ENCODE results near the gene CASD1.

The CASD1 gene
- total RNA-seq, result 2.7 to 33.4 (median 16.0) reads per million in 18 experiments

DNA sequence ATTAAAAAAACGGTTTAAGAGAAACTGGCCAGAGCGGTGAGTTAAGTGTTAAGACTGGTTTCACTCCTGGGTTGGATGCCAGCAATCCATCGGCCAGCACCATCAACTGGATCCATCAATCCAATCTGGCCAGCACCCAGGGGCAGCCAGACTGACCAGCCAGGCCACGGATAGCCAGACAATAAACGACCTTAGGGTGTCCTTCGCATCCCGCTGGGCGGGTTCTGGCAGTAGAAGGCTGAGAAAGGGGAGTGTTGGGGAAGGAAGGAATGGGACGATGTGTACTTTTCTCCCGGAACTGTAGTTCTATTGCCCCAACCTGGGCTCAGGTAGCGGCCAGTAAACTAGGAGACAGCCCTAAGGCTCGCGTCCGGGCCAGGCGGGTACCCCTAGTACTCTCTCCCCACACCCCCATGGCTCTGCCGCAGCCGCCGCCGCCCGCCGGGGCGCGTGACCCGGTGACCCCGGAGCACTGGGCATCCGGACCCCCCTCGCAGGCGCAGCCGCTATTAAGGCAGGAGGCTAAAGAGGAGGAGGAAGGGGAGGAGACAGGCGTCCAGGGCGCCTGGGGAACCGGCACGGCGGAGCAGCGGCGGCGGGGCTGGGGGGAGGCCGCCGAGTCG, at the start of gene CASD1:
CASD1 (plus strand) TSS at position 546 of the 623 bp plus-strand sequence. CDS start 276 bp downstream, outside the sequence.
- peak in 1 of 2 donors; percentile 16 for DNase-seq

DNA sequence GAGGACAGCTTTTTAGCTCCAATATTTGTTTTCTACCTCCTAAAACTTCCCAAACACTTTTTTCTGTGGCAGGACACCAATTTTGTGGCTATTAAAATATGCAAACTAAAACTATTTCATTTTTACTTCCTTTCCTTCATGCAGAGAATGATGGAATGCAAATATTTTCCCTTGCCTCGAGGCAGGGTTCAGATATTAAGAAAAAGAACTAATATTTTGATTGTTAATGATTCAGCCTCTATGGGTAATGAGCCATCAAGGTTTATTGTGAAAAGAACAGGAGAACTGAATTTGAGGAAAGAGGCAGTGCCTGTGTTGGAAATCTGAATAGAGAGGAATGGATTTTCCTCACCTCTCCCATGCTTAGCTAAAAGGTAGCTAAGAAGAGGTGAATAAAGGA, 43.1 kb upstream of the CASD1 start:
- DNase-seq, result no peak

DNA sequence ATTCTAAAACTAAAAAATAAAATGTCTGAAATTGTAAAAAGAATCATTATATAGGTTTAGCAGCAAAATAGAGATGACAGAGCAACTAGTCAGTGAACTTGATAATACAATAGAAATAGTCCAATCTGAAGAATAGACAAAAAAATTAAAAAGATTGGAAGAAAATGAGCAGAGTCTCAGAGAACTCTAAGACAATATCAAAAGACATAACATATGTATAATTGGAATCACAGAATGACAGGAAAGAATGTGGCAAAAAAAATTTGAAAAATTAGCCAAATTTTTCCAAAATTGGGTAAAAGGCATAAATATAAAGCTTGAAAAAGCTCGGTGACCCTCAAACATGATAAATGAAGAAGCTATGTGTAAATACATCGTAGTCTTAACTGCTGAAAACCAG, 38.0 kb upstream of the CASD1 start:
- no peak for DNase-seq

DNA sequence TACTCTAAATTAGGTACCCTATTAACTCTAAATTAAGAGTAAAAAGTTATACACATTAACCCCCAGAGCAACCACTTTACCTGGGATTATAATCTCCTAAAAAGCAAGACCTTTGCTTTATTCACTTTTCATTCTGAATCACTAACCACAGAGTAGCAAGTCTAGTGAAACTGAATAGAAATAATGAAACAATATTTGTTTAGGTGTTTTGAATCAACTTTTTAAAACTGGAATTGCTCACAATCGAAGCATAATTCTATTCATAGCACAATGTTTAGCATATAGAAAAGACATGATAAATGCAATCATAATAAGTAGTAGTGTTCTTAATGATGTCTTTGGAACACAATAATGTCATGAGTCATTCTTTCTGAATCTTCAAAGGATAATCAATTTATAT, 37.0 kb upstream of the CASD1 start:
- DNase-seq, result no peak

DNA sequence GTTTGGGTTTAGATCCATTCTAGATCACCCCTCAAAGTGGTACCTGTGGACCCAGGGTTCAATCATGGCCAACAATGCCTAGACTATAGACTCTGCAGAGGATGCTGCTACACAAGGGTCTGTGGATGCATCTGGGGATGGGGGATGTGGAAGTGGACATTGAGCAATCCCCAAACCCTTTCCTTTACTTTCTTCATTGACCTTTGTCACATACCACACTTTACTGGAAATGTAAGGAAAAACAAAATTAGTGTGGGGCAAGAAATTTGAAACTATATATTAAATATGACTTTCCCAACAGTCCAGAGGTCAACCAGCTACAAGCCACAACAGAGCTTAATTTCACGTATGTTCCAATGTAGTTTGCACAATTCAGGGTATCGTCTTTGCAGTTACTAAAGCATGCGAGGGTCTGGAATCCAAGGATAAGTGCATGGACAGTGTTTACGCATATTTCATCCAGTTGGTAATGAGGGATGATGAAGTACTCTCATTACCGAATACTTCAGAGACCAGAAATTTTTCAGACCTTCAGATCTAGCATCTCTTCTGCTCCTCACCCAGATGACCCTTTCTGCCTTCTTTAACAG, 33.3 kb upstream of the CASD1 start:
- DNase-seq, result no peak

DNA sequence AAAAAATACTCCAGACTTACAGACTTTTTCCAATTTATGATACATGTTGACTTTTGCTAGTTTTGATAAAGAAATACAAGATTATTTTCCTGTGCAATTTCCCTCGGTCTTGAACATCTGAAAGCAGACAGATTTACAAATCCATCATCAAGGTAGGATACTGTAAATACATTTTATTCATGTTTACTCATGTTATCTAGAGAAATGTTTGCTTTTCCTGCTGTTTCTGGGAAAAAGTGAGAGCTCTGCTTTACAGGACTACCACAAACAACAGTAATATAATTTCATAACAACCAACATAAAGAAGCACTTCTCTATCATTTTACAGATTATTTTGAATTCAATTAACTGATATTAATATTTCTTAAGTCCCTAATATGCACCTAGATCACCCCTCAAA, 31.7 kb upstream of the CASD1 start:
- no peak for DNase-seq

DNA sequence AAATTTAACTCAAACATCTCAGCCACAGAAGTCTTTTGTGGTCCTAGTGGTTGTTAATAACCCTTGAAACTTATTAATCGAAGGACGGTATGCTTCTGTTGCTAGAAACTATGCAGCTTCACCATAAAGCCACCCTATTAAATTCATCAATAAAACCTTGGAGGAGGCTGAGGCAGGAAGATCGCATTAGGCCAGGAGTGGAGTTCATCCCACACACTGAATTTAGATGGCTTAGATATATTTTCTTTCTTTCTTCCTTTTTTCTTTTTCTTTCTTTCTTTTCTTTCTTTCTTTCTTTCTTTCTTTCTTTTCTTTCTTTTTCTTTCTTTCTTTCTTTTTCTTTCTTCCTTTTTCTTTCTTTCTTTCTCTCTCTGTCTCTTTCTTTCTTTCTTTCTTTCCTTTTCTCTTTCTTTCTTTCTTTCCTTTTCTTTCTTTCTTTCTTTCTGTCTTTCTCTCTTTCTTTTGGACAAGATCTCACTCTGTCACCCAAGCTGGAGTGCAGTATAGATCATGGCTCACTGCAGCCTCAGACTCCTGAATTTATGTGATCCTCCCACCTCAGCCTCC, 30.9 kb upstream of the CASD1 start:
- no peak for DNase-seq

DNA sequence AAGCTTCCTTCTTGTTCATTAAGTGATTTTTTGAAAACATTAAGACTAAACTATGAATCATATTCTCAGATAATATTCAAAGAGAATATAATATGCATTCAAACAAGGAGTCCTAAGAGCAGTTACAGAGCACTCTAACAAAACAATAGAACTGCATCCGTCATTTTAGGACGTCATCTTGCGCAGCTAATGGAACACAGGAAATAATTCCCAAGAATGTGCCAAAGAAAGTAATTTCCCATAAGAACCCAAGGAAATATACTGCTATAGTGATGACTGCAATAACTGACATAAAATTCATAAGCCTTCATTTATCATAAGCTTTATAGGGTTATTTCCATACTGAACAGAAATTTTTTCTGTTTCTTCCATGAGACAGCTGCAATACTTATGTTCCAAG, 28.3 kb upstream of the CASD1 start:
- no peak for DNase-seq

DNA sequence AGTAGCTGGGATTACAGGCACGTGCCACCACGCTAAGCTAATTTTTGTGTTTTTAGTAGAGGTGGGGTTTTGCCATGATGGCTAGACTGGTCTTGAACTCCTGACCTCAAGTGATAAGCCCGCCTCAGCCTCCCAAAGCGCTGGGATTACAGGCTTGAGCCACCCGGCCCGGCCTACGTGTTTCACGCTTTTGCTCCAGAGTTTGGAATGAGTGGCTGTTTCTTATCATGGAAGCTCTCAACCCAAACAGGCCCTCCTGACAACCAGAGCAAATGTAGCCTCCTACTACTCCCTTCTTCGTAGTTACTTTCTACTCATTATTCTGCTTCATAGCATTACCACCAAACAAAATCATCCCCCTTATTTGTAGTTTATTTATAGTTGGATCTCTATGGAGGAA, 26.8 kb upstream of the CASD1 start:
- DNase-seq, result no peak

DNA sequence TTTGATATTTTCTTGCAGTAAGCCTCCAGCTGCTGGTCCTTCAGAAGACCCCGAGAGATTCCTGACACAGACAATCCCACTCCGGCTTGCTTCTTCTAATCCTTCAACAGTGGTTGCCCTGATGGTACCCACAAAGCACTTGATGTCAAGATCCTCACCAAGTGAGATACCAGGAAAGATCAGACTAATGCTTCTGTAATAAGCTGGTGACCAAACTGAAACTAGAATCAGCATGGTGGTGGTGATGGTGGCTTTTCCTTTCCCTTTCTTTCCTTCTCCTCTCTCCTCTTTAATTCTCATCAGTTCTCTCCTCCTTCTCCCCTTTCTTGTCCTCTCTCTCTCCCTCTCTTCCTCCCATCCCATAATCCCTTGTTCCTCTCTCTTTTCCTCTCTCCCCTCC, 25.8 kb upstream of the CASD1 start:
- DNase-seq, result no peak

DNA sequence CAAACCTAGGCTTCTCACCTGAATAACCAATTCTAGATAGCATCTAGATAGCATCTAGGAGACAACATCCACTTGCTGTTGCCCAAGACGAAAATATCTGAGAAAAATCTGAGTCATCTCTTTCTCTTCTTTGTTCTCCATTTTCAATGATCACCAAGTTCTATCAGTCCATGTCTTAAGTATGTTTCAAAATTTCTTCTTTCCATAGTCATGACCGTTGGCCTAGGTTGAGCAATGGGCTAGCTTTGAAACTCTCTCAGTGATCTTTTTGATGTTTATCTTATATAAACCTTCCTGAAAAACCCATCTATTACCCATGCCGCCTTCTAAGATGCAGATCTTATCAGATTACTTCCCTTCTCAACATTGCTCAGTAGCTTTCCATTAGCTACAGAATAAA, 23.4 kb upstream of the CASD1 start:
- no peak for DNase-seq

DNA sequence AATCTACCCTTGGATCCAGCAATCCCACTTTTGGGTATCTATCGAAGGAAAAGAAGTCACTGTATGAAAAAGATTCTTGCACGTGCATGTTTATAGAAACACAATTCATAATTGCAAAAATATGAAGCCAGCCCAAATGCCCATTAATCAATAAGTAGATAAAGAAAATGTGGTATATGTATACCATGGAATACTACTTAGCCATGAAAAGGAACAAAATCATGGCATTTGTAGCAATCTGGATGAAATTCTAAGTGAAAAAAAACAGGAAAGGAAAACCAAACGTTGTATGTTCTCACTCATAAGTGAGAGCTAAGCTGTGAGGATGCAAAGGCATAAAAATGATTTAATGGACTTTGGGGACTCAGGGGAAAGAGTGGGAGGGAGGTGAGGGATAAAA, 18.2 kb upstream of the CASD1 start:
- no peak for DNase-seq

DNA sequence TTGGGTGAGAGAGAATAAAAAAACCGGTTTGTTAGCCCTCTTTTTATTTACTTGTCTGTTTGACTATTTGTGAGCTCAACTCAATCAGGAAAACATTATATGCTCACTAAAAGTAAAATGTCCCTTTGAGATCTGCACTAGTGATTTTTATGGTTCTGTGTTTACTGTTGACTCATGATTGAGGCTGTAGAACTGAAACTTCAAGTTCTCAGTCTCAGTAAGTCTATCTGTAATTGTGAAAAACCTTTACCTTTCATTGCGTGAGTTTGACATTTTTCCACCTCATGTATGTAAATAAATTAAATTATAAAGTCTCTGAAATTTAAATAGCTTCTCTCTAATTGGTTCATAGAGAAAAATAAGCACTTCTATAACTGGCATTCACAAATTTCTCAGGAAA, 17.0 kb upstream of the CASD1 start:
- no peak for DNase-seq

DNA sequence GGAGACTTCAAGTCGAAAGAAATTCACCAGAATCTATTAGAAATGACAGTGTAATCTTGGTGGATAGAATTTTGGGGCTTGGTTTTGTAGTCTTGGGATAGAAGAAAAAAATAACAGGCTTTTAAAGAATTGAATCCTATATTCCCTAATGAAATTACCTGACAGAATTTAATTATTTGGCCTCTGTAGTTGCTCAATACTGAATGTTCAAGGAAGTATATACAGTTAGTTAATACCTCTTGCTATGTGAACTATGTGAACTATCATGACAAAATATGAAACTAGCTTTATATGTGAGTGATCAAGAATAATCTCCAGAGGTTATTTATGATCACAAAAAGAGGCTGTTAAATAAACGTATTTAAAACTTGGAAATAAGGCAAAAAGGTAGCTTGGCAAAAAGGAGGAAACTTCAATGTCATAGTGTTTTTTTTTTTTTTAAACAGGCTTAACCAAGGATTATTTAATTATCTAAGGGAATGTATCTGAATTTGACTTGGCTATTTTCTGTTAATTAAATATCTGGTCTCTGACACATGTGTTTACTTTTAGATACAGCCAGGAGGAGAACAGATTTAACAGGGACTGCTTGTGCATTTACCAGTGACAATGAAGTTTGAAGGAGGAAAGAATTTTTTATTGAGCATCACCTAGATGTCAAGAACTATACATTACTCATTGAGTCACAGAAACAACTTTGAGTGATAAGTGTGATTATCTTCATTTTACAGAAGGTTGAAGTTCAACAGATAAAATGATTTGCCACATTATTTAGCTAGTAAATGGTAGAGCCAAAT, 11.5 kb upstream of the CASD1 start:
- DNase-seq, result no peak

DNA sequence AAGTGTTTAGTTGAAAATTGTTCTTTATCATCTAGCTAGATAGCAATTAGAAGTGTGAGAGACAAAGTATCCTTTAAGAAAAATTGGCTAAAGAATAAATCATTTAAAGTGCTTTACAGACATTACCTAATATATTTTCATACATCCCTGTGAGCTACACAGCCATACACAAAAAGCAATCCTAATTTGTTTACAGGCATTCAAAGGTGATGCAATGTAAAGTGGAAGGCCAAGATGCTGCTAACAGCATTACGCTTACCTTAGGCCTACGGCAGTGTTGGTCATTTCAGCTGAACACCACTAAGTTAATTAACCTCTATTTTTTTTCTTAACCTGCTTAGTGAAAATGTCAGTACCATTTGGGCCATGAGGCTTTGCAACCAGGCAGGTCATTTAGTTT, 10.7 kb upstream of the CASD1 start:
- DNase-seq, result no peak

DNA sequence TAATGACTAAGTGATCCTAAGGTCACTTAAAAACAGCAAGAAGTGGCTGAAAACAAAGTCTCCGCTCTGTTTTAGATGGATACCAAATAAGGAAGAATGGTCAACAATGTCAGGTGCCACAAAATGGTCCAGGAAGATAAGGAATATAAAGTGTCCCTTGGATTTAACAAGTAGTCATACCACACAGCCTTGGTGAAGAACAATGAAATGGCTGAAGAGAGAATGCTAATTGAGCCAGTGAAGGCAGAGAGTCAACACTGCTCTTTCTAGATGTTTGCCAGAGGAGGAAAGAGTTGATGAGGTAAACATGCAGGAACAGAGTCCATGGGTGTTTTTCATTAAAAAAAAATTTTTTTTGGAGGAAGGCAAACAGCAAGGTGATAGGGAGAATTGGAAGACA, 2.1 kb upstream of the CASD1 start:
- DNase-seq, result no peak

DNA sequence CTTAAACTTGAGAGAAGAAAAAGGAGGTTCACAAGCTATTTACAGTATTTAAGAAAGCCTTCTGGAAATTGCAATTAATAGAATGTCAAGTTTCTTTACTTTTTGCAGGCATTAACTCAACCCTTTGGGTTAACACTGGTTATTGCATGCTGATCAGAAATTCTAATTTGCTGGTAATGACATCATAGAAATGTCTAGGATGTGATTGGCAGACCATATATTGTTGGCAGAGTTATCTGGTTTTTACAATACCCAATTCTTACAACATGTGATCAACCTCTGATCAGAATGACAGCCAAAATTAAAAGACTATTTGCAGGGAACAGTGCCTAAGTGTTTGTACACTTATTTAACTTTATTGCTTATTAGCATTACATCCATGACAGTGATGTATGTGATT, 1.6 kb upstream of the CASD1 start:
- no peak for DNase-seq

DNA sequence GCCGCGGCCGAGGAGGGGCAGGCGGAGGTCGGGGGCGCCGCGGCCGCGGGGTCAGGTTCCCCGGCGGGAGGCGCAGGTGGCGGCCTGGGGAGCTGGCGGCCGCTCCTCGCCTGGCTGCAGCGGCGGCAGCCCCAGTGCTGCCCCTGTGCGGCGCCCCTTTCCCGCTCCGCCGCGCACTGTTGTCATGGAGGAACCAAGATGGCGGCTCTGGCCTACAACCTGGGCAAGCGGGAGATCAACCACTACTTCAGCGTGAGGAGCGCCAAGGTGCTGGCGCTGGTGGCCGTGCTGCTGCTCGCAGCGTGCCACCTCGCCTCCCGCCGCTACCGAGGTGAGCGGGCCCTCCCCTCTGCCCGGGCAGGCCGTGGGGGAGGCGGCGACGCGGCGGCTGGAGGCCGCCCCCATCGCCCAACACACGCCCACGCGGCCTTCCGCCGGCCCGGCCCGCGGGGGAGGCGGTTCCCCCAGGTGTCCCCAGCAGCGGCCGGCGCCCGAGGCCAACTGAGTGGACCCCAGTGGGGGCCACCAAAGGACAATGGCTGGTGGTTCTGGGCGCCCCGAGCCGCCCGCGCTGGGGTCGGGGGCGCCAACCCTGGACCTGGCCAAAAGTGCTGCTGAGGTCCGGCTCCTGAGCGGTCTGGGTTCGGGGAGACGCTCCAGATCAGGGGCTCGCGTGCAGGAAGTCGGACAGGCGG, 425 bp downstream of the CASD1 start:
- peak; percentile 35 to 57 for DNase-seq

DNA sequence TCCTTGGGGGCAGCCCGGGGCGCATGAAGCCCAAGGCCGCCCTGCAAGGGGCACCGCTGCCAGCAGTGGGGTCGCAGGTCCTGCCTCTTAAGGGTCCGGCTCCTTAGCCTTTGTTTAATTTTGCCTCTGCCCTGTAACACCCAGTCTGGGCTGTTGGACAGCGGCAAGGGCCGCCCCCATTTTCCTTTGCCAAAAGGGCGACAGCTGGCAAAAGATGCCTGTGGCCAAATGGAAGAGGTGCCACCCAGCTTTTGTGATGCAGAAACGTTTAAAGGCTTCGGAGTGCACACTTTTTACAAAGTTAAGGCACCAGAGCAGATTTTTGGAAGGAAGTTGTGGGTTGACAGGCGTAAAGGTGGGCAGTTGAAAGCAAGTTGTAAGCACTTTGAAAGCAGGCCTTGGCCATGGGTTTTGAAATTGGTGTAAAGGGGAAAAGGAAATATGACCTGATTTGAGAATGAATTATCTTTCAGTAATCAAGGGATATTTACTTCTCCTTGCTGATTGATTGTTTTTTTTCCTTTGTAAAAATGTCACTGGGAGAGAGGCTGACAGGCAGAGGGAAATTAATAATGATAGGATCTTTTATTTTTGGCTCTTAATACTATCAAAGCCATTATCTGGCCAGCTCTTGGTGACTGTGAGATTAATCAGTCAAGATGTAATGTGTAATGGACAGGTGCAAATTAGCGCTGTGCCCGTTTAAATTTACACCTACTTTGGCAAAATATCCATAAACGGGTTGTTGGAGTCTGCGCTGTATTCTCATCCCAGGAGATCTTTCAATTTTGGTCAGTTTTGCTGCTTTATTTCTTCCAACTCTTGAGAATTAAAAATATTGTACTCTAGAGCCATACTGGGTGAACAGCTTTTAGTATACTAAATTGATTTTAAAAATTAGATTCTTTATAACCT, 1.2 kb downstream of the CASD1 start:
- peak in 1 of 2 donors; percentile 13 for DNase-seq

DNA sequence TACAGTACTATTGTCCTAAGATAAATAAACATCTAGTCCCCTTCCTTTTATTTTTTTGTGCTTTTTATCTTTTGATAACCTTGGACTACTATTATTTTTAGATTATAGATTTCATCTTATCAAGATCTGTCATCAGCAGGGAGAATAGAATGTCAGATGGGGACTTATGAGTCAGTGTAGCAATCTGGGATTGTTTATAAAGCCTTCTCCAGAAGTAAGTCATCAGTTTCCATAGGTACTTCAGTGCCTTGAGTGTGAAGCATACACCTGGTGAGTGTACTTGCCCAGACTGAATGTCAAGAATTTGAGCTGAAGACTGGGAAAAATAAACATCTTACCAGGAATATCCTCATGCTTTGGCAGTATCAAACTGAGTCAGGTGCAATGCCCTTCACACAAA, 2.1 kb downstream of the CASD1 start:
- no peak for DNase-seq

DNA sequence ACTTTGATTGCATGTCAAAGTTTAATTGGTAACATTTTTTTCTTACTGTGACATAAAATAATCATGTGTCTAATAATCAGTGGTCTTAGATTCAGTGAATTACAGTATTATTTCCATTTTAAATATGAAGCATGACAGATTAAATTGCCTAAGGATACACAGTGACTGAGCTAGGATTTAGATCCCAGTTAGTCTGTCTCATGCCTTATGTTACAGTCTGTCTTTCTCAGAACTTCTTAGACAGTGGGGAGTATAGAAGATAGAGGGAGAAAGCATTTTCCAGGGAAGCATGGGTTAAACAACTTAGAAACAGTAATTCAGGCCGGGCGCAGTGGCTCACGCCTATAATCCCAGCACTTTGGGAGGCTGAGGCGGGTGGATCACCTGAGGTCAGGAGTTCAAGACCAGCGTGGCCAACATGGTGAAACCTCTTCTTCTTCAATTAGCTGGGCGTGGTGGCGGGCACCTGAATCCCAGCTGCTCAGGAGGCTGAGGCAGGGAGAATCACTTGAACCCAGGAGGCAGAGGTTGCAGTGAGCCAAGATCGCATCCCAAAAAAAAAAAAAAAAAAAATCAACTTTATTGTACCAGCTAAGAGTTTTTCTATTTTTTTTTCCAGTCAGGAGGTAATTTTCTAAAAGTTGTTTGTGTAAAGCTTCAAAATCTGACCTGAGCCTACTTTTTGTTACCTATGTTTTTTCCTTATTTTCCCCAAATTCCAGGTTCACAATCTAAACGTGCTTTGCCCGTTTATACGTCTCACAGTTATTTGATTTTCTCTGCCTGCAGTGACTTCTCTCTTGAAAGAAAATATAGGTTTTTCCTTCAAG, 3.3 kb downstream of the CASD1 start:
- no peak for DNase-seq
